Liver (tissue), 3 donors: ENCODE data around the gene FBXL13.
"Not testable (repeated sequence)": the region's sequence is repeated elsewhere in the genome, so short reads cannot be mapped to it uniquely, and the experiment has no call there.

ENCODE experiments used
- HNF4G ChIP-seq: IDR thresholded peaks from 2 replicates; pipeline ENCODE4 v1.6.1; 2016; ENCODE audit warnings: antibody characterized with exemption
- REST ChIP-seq: IDR thresholded peaks from 2 replicates; pipeline ENCODE4 v1.6.1; 2016; ENCODE audit warnings: antibody characterized with exemption, mild to moderate bottlenecking
- SP1 ChIP-seq: IDR thresholded peaks from 2 replicates; pipeline ENCODE4 v1.6.1; 2018; ENCODE audit warnings: antibody characterized with exemption, mild to moderate bottlenecking
- ZBTB33 ChIP-seq: IDR thresholded peaks from 2 replicates; pipeline ENCODE4 v1.6.1; 2016; ENCODE audit warnings: antibody characterized with exemption
- TF ChIP-seq, protein P1 (sequence below): fragments of 150-350 bp; IDR thresholded peaks from 2 replicates; pipeline ENCODE4 v1.5.1; 2017; ENCODE audit warnings: improper control_type of control experiment, low read depth, low read length; ENCODE audit not compliant: missing input control
- donor health status: healthy.
- donor health status: healthy.

GRCh38 chr7:102791367-102791766 is 283.2 kb downstream of the FBXL13 start:
- TF ChIP-seq, protein P1, sequence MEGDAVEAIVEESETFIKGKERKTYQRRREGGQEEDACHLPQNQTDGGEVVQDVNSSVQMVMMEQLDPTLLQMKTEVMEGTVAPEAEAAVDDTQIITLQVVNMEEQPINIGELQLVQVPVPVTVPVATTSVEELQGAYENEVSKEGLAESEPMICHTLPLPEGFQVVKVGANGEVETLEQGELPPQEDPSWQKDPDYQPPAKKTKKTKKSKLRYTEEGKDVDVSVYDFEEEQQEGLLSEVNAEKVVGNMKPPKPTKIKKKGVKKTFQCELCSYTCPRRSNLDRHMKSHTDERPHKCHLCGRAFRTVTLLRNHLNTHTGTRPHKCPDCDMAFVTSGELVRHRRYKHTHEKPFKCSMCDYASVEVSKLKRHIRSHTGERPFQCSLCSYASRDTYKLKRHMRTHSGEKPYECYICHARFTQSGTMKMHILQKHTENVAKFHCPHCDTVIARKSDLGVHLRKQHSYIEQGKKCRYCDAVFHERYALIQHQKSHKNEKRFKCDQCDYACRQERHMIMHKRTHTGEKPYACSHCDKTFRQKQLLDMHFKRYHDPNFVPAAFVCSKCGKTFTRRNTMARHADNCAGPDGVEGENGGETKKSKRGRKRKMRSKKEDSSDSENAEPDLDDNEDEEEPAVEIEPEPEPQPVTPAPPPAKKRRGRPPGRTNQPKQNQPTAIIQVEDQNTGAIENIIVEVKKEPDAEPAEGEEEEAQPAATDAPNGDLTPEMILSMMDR = not testable (repeated sequence)
- TF ChIP-seq HNF4G, ZBTB33, REST, SP1: not testable (repeated sequence)
